ENCODE results near the gene TCTN1.
"Not testable (repeated sequence)": the region's sequence is repeated elsewhere in the genome, so short reads cannot be mapped to it uniquely, and the experiment has no call there.

DNA sequence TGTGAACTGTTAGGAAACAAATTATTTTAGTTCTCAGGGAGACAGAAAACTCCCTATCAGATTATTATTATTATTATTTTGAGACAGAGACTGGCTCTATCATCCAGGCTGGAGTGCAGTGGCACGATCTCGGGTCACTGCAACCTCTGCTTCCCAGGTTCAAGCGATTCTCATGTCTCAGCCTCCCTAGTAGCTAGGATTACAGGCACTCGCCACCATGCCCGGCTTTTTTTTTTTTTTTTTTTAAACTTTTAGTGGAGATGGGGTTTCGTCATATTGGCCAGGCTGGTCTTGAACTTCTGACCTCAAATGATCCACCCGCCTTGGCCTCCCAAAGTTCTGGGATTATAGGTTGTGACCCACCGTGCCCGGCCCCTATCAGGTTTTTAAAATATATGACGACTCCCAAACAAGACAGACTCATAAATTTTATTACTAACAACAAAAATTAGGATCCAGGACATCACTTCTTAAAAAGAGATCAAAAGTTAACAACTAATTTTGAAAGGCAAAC lies 39.2 kb upstream of the TCTN1 start:
- not testable (repeated sequence) for TF ChIP-seq FOXA1 (IDR thresholded peaks at IDR 0.05); FOXK2 (IDR thresholded peaks at IDR 0.05); SP1 (IDR thresholded peaks at IDR 0.05); FOXM1 (IDR thresholded peaks at IDR 0.05; ENCODE audit: borderline replicate concordance); LEF1 (IDR thresholded peaks at IDR 0.05; ENCODE audit: borderline replicate concordance); PKNOX1 (IDR thresholded peaks at IDR 0.05); ARNT (IDR thresholded peaks at IDR 0.05); SUZ12 (IDR thresholded peaks at IDR 0.05); HDGF (IDR thresholded peaks at IDR 0.05; ENCODE audit: borderline replicate concordance)
